ENCODE results near the gene PDE10A.

- TF ChIP-seq, protein P1, sequence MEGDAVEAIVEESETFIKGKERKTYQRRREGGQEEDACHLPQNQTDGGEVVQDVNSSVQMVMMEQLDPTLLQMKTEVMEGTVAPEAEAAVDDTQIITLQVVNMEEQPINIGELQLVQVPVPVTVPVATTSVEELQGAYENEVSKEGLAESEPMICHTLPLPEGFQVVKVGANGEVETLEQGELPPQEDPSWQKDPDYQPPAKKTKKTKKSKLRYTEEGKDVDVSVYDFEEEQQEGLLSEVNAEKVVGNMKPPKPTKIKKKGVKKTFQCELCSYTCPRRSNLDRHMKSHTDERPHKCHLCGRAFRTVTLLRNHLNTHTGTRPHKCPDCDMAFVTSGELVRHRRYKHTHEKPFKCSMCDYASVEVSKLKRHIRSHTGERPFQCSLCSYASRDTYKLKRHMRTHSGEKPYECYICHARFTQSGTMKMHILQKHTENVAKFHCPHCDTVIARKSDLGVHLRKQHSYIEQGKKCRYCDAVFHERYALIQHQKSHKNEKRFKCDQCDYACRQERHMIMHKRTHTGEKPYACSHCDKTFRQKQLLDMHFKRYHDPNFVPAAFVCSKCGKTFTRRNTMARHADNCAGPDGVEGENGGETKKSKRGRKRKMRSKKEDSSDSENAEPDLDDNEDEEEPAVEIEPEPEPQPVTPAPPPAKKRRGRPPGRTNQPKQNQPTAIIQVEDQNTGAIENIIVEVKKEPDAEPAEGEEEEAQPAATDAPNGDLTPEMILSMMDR (conservative IDR thresholded peaks at IDR 0.05; ENCODE audit: low read depth, low read length), result no peak
- TF ChIP-seq RCOR1 (IDR thresholded peaks at IDR 0.05; ENCODE audit: insufficient replicate concordance, low read length), result no peak
Observed at GRCh38 chr6:165365371-165365770, 297.7 kb downstream of the PDE10A start.
